HG02840 (cell line): Measurements from ENCODE around the gene RASL10B.

Experiments used
- ATAC-seq: cut with Tn5 transposase; IDR thresholded peaks from one replicate; pipeline ENCODE4 v1.9.1; 2021; ENCODE audit warnings: mild to moderate bottlenecking, moderate library complexity, moderate number of reproducible peaks; ENCODE audit not compliant: unreplicated experiment, low FRiP score

The RASL10B gene

DNA sequence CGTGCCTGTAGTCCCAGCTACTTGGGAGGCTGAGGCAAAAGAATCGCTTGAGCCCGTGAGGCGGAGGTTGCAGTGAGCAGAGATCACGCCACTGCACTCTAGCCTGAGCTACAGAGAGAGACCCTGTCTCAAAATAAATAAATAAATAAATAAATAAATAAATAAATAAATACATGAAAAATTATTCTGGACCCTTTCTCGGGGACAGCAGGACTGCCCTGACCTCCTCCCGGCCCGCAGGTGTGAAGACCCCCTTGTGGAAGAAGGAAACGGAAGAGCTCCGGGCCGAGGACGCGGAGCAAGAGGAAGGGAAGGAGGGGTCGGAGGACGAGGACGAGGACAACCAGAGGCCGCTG lies 32.3 kb downstream of the RASL10B start:
- no peak for ATAC-seq

GRCh38 chr17:35764123-35764991 lies 32.9 kb downstream of the RASL10B start:
- peak; percentile 66 for ATAC-seq

DNA sequence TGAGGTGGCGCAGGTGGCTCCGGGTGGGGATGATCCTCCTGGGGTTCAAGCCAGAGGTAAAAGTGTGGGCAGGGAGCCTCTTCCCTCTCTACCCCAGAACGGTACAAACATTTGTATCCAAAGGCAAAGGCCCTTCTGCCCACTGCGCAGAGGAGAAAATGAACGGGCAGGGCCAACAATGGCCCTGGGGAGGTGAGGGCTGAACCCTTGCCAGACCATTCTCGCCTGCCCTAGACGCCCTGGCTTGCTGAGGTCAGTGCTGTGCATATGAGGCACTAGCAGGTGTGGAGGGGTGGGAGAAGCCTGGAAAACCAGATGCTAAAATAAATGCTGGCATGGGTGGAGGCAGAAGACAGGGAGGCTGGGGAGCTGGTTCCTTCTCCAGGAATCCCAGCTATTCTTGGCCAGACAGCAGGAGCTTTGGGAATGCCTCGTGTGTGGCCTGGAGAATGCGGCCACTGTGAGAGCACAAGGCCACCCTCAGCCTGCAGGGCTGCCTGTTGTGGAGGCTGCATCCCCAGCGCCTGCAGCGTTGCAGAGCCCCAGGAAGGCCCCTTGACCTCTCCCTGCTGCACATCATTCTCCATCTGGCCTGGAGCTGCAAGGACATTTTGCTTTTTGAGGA lies 33.8 kb downstream of the RASL10B start:
- no peak for ATAC-seq

DNA sequence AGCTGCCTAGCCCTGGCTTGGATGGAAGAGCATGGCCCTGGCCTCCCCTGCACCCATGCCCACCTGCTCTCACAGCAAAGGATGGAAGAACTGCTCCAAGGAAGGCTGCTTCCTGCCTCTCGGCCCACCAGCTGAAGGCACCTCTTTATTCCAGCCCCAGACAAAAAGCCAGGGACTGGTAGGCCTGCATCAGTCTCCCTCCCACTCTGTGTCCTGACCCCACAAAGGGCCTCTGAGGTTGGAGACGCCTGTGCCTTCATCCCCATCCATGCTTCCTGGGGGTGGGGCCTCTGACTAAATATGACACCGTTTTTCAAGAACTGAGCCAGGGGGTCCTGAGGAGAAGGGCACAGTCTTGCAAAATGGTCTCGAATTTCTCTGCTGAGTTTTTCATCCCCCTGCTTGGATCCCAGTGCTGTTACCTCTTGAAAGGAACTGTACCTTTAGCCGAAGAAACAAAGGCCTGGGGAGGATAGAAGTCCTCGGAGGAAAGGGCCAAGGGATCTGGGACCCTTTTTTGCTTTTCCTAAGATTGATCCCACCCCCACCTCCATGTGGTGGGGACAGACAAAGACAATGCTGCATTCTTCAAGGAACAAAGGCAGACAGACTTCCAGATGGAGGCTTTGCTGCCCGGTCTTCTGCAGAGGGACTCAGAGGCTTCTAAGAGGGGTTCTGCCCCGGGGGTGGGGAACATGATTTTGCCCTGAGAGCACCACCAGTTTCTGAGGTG lies 34.5 kb downstream of the RASL10B start:
- no peak for ATAC-seq

- ATAC-seq: no peak
Observed at GRCh38 chr17:35766489-35766877, 35.0 kb downstream of the RASL10B start.

DNA sequence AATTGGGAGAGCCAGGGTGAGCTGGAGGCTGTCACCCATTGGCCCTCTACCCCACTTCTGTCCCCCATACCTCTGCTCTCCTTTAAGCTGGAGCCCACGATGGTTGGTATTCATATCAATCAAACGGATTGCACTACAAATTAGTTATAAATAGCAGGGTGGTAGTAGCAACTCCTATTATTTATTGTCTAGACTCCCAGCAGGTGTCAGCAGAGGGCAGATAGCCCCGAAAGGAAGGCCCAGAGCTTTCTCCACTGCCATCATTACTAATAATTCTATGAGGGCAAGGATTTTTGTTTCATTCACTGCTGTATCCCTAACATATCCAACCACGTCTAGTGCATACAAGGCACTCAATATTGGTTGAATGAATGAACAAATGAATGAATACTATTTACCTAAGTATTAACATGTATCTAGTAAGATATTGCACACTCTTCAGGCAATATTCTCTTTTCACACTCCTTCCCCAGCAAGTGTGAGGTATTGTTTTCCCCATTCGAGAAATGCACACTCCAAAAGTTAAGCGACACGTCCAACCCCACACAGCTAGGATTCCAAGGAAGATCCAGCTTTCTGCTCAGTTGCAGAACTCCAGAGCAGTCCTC lies 35.6 kb downstream of the RASL10B start:
- ATAC-seq: no peak

GRCh38 chr17:35768797-35769196 lies 37.4 kb downstream of the RASL10B start:
- ATAC-seq: no peak

- ATAC-seq: no peak
Observed at GRCh38 chr17:35769895-35770486, 38.6 kb downstream of the RASL10B start.

DNA sequence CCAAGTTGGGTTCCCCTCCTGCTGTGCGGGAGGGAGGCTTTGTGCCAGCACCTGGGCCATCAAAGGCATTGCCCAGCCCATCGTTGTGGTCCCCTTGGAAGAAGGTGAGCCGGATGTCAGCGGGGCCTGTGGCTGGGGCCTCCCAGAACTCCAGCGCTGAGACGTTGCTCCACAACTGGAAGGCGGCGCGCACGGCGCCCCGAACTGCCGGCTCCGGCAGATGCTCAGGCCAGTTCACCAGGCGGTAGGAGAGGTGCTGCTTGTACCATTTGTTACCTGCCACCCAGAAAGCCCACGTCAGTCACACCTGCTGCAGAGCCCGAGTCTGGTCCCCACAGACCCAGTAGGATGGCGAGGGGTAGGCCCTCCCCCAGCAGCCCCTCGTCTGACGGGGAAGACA lies 41.7 kb downstream of the RASL10B start:
- no peak for ATAC-seq

GRCh38 chr17:35773679-35774425 lies 42.4 kb downstream of the RASL10B start:
- ATAC-seq: no peak

- no peak for ATAC-seq
Observed at GRCh38 chr17:35774499-35774898, 43.1 kb downstream of the RASL10B start.

DNA sequence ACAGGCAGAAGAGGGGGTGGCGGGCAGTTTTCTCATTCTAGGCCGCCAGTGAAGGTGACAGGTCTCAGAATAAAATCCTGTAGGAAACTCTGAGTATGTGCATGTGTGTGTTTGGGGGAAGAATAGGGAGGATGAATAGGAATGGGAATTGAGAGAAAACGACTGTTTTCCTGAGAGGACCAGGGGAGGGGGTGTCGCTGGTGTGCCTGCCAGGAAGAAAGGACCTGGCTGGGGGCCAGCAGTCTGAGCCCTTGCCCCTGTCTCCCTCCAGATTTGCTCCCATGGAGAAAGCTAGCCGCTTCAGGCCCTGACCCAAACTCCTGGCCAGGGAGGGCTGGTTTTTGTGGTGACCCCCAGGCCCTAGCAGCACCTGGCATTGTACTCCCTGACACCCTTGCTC lies 43.6 kb downstream of the RASL10B start:
- ATAC-seq: no peak

DNA sequence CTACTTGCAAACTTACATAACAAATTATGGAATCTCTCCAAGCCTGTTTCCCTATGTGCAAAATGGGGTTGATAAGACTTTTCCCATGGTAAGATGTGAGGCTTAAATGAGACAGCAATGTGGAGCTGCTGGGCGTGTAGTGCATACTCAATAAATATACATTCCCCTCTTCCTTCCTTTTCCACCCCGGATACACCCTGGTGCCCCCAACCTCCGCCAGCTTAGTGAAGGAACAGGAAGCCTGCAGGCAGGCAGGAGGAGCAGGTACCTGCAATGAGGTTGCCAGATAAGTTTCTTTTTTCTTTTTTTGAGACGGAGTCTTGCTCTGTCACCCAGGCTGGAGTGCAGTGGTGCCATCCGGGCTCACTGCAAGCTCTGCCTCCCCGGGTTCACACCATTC lies 44.1 kb downstream of the RASL10B start:
- ATAC-seq: no peak

DNA sequence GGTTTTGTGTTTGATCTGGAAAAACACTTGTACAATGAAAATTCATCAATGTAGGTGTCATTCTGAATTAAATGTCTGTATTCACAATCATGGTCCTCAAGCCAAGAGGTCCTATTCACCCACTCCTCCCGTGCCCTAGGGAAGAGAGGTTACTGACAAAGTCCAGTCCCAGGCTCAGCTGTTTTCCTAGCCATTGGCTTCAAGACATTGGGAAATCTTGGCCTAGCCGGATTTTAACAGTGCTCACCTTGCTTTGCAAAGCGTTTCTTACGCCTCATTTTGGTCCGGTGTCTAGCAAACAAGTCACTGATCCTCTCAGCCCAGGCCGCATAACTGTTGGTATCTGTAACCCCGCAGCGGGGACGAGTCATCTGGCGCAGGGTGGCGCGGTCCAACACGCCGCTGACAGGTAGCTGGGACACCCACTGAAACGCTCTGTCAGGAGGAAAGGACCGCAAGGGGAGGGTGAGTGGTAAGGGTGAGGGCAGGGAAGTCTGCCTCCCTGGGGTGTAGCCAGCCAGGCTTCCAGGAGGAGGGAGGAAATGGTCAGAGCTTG lies 47.3 kb downstream of the RASL10B start:
- no peak for ATAC-seq

GRCh38 chr17:35780950-35781349 lies 49.5 kb downstream of the RASL10B start:
- no peak for ATAC-seq

- ATAC-seq: no peak
Observed at GRCh38 chr17:35784895-35785294, 53.5 kb downstream of the RASL10B start.

- ATAC-seq: no peak
Observed at GRCh38 chr17:35786941-35787432, 55.5 kb downstream of the RASL10B start.

DNA sequence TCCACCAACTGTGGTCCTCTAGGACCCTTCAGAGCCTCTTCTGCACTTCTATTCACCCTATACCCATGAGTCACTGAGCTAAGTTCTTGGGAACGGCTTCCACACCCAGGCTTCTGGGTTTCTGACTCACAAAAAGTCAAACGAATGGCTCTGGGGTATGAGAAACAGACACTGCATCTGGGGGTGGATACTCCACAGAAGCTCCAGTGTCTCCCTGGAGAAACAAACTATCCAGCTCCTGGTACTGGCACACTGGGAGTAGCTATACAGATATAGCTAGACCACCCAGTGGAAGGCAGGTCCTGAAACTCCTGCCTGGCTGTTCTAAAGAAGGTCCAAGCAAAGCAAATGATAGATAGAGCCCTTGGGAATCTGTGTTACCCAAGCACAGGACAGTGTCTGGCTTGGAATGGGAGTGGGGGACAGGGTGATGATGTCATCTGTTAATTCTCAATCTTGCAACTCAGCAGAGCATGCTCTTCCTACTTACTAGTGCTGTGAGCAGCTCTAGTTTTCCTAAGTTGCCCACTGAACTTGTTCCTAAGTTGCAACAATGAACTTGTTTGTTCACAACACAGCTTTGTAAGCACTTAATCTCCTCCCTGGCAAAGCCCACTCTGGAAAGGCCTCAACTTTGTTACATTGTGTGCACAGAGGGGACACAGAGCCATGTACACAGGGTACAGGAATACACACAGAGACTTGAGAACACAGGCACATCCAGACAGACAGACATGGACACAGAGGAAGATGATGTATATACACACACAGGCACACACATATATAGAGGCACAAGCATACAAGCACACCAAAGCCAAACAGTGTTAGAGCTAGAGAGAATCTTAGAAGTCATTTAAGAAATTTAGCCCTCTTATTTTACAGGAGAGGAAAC lies 57.3 kb downstream of the RASL10B start:
- no peak for ATAC-seq
